ENCODE measurements around the gene ZNF780B. TPM values are rescaled to one million over a fixed set of nuclear protein-coding genes. Genes with fewer than 3 reads are reported as not detected.
A peak's percentile ranks its signal among the peaks of the same experiment; 100 is the strongest.

The ZNF780B gene
- total RNA-seq, result 10 to 100 TPM; 63.3 to 66.2 TPM
- polyA plus RNA-seq, result 1 to 10 TPM; 4.6 to 9.3 TPM

GRCh38 chr19:40055832-40056504 lies at the start of gene ZNF780B:
ZNF780B (minus strand) TSS chr19:40056231; CDS start chr19:40050332, 5,899 bp downstream.
- Mint-ChIP-seq H3K4me1 (peaks cover 38 to 51% (median 46%) of the 10 kb centered on the region in 4 donors), H3K27me3 (peaks cover 0 to 4% of the 10 kb centered on the region in 2 donors), H3K27ac (peak within 1 kb of the TSS; percentile 90 to 99 (median 97)), H3K4me3 (peak within 1 kb of the TSS; percentile 98 to 100 (median 99)), H3K9me3 (peaks cover 0 to 20% (median 19%) of the 10 kb centered on the region in 8 donors), H3K36me3 (peaks cover 15 to 27% of the 10 kb centered on the region in 2 donors)
- H3K9me3 ChIP-seq (ENCODE audit: control insufficient read depth in 1 of 2, low read length in 2 of 2), result peaks cover 0 to 9% of the 10 kb centered on the region in 2 donors
- ChIA-PET CTCF (ENCODE audit: partially characterized antibody) (interaction anchor here (0.9 to 1.7 kb wide), 2 partner anchors 84 to 86 kb away, joined by 3 to 6 read pairs; partner anchors contain the start of gene PSMC4), POLR2A (ENCODE audit: partially characterized antibody) (interaction anchor here (1.4 to 3.1 kb wide), 4 partner anchors 34 to 222 kb away, joined by 4 to 21 read pairs (median 13); partner anchors contain the start of genes DYRK1B, PSMC4, ZNF546 and ZNF780A)
- intact Hi-C loops (cut with micrococcal nuclease), result loop anchor here (2.0 kb wide), 2 partner anchors 35 to 59 kb away; partner anchors contain the start of genes ZNF546 and ZNF780A
- H3K4me3 ChIP-seq (ENCODE audit: low read length in 2 of 2), result peak within 1 kb of the TSS; percentile 77
- peaks cover 39% of the 10 kb centered on the region for H3K4me1 ChIP-seq (ENCODE audit: insufficient read depth, low read length)
- peak; percentile 67 to 82 (median 72) for DNase-seq
- no peaks in the 10 kb centered on the region for H3K36me3 ChIP-seq (ENCODE audit: insufficient read depth, low read length)
- no peaks in the 10 kb centered on the region for H3K27me3 ChIP-seq (ENCODE audit: insufficient read depth, low read length)
- H3K27ac ChIP-seq (ENCODE audit: low read depth, low read length), result peak within 1 kb of the TSS; percentile 72

GRCh38 chr19:40104754-40105153 lies 48.7 kb upstream of the ZNF780B start:
- Histone ChIP-seq H3K27me3 (ENCODE audit: insufficient read depth, low read length) (no peaks in the 10 kb centered on the region), H3K4me3 (ENCODE audit: low read length in 2 of 2) (no peak overlapping the region), H3K36me3 (ENCODE audit: insufficient read depth, low read length) (no peaks in the 10 kb centered on the region), H3K27ac (ENCODE audit: low read depth, low read length) (no peak overlapping the region), H3K4me1 (ENCODE audit: insufficient read depth, low read length) (no peaks in the 10 kb centered on the region), H3K9me3 (ENCODE audit: control insufficient read depth in 1 of 2, low read length in 2 of 2) (no peaks in the 10 kb centered on the region)
- Mint-ChIP-seq H3K27ac (no peak overlapping the region), H3K4me1 (no peaks in the 10 kb centered on the region), H3K9me3 (peaks cover 0 to 4% (median 0%) of the 10 kb centered on the region in 8 donors), H3K36me3 (no peaks in the 10 kb centered on the region), H3K4me3 (no peak overlapping the region), H3K27me3 (no peaks in the 10 kb centered on the region)
- no peak for DNase-seq
- ChIA-PET CTCF (ENCODE audit: partially characterized antibody) (no interaction called here), POLR2A (ENCODE audit: partially characterized antibody) (no interaction called here)
- intact Hi-C loops (cut with micrococcal nuclease), result no loop called here

DNA sequence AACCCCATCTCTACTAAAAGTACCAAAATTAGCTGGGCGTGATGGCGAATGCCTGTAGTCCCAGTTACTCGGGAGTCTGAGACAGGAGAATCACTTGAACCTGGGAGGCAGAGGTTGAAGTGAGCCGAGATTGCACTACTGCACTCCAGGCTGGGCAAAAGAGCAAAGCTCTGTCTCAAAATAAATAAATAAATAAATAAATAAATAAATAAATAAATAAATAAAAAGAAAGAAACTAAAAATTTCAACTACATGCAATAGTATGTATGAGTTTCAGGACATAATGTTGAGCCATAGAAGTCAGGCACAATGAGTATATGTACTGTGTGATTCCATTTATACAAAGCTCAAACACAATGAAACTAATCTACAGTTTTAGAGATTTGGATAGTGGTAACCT lies 47.6 kb upstream of the ZNF780B start:
- POLR2A ChIA-PET (ENCODE audit: partially characterized antibody), result no interaction called here
- Histone ChIP-seq H3K36me3 (ENCODE audit: insufficient read depth, low read length) (no peaks in the 10 kb centered on the region), H3K4me1 (ENCODE audit: insufficient read depth, low read length) (no peaks in the 10 kb centered on the region), H3K27ac (ENCODE audit: low read depth, low read length) (no peak overlapping the region), H3K27me3 (ENCODE audit: insufficient read depth, low read length) (no peaks in the 10 kb centered on the region), H3K9me3 (ENCODE audit: control insufficient read depth in 1 of 2, low read length in 2 of 2) (no peaks in the 10 kb centered on the region), H3K4me3 (ENCODE audit: low read length in 2 of 2) (no peak overlapping the region)
- intact Hi-C loops (cut with micrococcal nuclease), result no loop called here
- CTCF ChIA-PET (ENCODE audit: partially characterized antibody), result no interaction called here
- Mint-ChIP-seq H3K4me3 (no peak overlapping the region), H3K27ac (no peak overlapping the region), H3K27me3 (peaks cover 0 to 1% of the 10 kb centered on the region in 2 donors), H3K4me1 (no peaks in the 10 kb centered on the region), H3K9me3 (peaks cover 0 to 4% (median 0%) of the 10 kb centered on the region in 8 donors), H3K36me3 (no peaks in the 10 kb centered on the region)
- no peak for DNase-seq

- Histone ChIP-seq H3K36me3 (ENCODE audit: insufficient read depth, low read length) (no peaks in the 10 kb centered on the region), H3K4me3 (ENCODE audit: low read length in 2 of 2) (no peak overlapping the region), H3K27ac (ENCODE audit: low read depth, low read length) (no peak overlapping the region), H3K27me3 (ENCODE audit: insufficient read depth, low read length) (no peaks in the 10 kb centered on the region), H3K9me3 (ENCODE audit: control insufficient read depth in 1 of 2, low read length in 2 of 2) (no peaks in the 10 kb centered on the region), H3K4me1 (ENCODE audit: insufficient read depth, low read length) (no peaks in the 10 kb centered on the region)
- H3K4me1 Mint-ChIP-seq, result no peaks in the 10 kb centered on the region
- H3K27ac Mint-ChIP-seq, result no peak overlapping the region
- H3K4me3 Mint-ChIP-seq, result no peak overlapping the region
- H3K36me3 Mint-ChIP-seq, result no peaks in the 10 kb centered on the region
- DNase-seq, result no peak
- peaks cover 3 to 4% of the 10 kb centered on the region in 2 donors for H3K27me3 Mint-ChIP-seq
- intact Hi-C loops (cut with micrococcal nuclease), result no loop called here
- ChIA-PET POLR2A (ENCODE audit: partially characterized antibody) (interaction anchor here (1.0 kb wide), 1 partner anchor 11 kb away, joined by 3 read pairs; the partner anchor contains the start of gene ZNF780A), CTCF (ENCODE audit: partially characterized antibody) (no interaction called here)
- peaks cover 0 to 4% (median 0%) of the 10 kb centered on the region in 8 donors for H3K9me3 Mint-ChIP-seq
These were observed 45.8 kb upstream of the ZNF780B start for GRCh38 chr19:40101813-40102212.

DNA sequence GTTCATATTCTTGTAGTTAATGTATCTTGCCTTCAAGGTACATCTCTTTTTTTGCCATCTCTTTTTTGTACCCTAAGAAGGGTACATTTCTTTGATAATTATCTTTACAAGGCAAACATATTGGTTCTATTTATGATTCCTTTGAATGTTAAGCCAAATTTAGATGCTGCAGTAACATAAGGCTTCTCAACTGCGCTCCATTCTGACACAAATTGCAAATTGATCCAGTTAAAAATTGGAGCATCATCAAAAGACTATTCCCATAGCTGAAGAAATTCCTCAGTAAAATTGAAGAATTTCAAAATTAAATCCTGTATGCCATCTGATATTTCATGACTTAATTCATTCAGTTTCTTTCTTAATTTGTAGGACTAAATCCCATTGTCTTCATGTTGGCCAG lies 37.4 kb upstream of the ZNF780B start:
- Mint-ChIP-seq H3K27me3 (peaks cover 7 to 13% of the 10 kb centered on the region in 2 donors), H3K4me3 (no peak overlapping the region), H3K4me1 (peaks cover 18 to 33% (median 25%) of the 10 kb centered on the region in 4 donors), H3K36me3 (peaks cover 0 to 17% of the 10 kb centered on the region in 2 donors), H3K9me3 (peaks cover 0 to 7% (median 0%) of the 10 kb centered on the region in 8 donors), H3K27ac (no peak overlapping the region)
- ChIA-PET POLR2A (ENCODE audit: partially characterized antibody) (interaction anchor here (1.8 kb wide), 1 partner anchor 122 kb away, joined by 5 read pairs; the partner anchor contains the start of gene PSMC4), CTCF (ENCODE audit: partially characterized antibody) (interaction anchor here (0.8 to 1.5 kb wide), 2 partner anchors 47 to 122 kb away, joined by 3 read pairs; partner anchors contain the start of gene PSMC4)
- Histone ChIP-seq H3K27me3 (ENCODE audit: insufficient read depth, low read length) (peaks cover 3% of the 10 kb centered on the region), H3K36me3 (ENCODE audit: insufficient read depth, low read length) (no peaks in the 10 kb centered on the region), H3K9me3 (ENCODE audit: control insufficient read depth in 1 of 2, low read length in 2 of 2) (no peaks in the 10 kb centered on the region), H3K4me1 (ENCODE audit: insufficient read depth, low read length) (peaks cover 25% of the 10 kb centered on the region), H3K27ac (ENCODE audit: low read depth, low read length) (no peak overlapping the region), H3K4me3 (ENCODE audit: low read length in 2 of 2) (no peak overlapping the region)
- DNase-seq, result no peak
- intact Hi-C loops (cut with micrococcal nuclease), result no loop called here

- H3K36me3 Mint-ChIP-seq, result peaks cover 9 to 23% of the 10 kb centered on the region in 2 donors
- intact Hi-C loops (cut with micrococcal nuclease), result loop anchor here (2.0 kb wide), 1 partner anchor 35 kb away; the partner anchor contains the start of gene ZNF780B
- peak overlapping the region; percentile 99 to 100 (median 100) for H3K27ac Mint-ChIP-seq
- Histone ChIP-seq H3K4me1 (ENCODE audit: insufficient read depth, low read length) (peaks cover 34% of the 10 kb centered on the region), H3K9me3 (ENCODE audit: control insufficient read depth in 1 of 2, low read length in 2 of 2) (no peaks in the 10 kb centered on the region), H3K36me3 (ENCODE audit: insufficient read depth, low read length) (no peaks in the 10 kb centered on the region), H3K27me3 (ENCODE audit: insufficient read depth, low read length) (peaks cover 3% of the 10 kb centered on the region), H3K4me3 (ENCODE audit: low read length in 2 of 2) (peak overlapping the region; percentile 66 to 83), H3K27ac (ENCODE audit: low read depth, low read length) (peak overlapping the region; percentile 88)
- ChIA-PET POLR2A (ENCODE audit: partially characterized antibody) (interaction anchor here (0.7 to 2.4 kb wide), 8 partner anchors 11 to 154 kb away, joined by 3 to 21 read pairs (median 7); partner anchors contain the start of genes MAP3K10, PSMC4, ZNF546 and ZNF780B), CTCF (ENCODE audit: partially characterized antibody) (interaction anchor here (1.6 kb wide), 1 partner anchor 121 kb away, joined by 3 read pairs; no protein-coding TSS in a partner anchor)
- H3K27me3 Mint-ChIP-seq, result peaks cover 6 to 9% of the 10 kb centered on the region in 2 donors
- H3K9me3 Mint-ChIP-seq, result peaks cover 0 to 7% (median 0%) of the 10 kb centered on the region in 8 donors
- DNase-seq, result no peak
- peak overlapping the region; percentile 98 to 100 (median 100) for H3K4me3 Mint-ChIP-seq
- H3K4me1 Mint-ChIP-seq, result peaks cover 29 to 50% (median 39%) of the 10 kb centered on the region in 4 donors
These were observed 35.4 kb upstream of the ZNF780B start for GRCh38 chr19:40091205-40092129.
